MCF 10A (cell line): ENCODE measurements around the gene STXBP1. TPM values are rescaled to one million over a fixed set of nuclear protein-coding genes. Genes with fewer than 3 reads are reported as not detected.
A peak's percentile ranks its signal among the peaks of the same experiment; 100 is the strongest.

Source experiments
- BruUV-seq: library from RNA; stranded (reverse); fragments of 400-500 nt; replicated peaks from 2 replicates; lab custom pipeline; 2021; lab: Mats Ljungman, UMichigan
- CTCF ChIA-PET: fragments of 300-600 bp; sonication (Branson Sonifier 250); formaldehyde crosslinking; extraction: SDS; loops from one replicate; lab custom pipeline; 2021; ENCODE audit warnings: antibody characterized with exemption, inconsistent platforms; lab: Yijun Ruan, JAX
- POLR2A ChIA-PET: fragments of 300-600, 350-650 bp; sonication (Branson Sonifier 250); formaldehyde crosslinking; extraction: SDS; loops from one replicate; lab custom pipeline; 2020; ENCODE audit warnings: antibody characterized with exemption, inconsistent platforms; lab: Yijun Ruan, JAX
- DNase-seq: peaks from one replicate; pipeline ENCODE4 v3.0.0-alpha.2; 2018; ENCODE audit not compliant: unreplicated experiment
- H3K27ac Mint-ChIP-seq: one replicate; pipeline ENCODE4 v1.8.0; 2022; ENCODE audit warnings: mild to moderate bottlenecking, low read depth, mixed read lengths; ENCODE audit not compliant: unreplicated experiment
- H3K27me3 Mint-ChIP-seq: one replicate; pipeline ENCODE4 v1.8.0; 2022; ENCODE audit warnings: mixed read lengths; ENCODE audit not compliant: insufficient read depth, unreplicated experiment
- H3K36me3 Mint-ChIP-seq: one replicate; pipeline ENCODE4 v1.8.0; 2022; ENCODE audit warnings: mild to moderate bottlenecking, moderate library complexity, mixed read lengths; ENCODE audit not compliant: insufficient read depth, unreplicated experiment
- H3K4me1 Mint-ChIP-seq: one replicate; pipeline ENCODE4 v1.8.0; 2022; ENCODE audit warnings: mixed read lengths; ENCODE audit not compliant: insufficient read depth, unreplicated experiment
- H3K4me3 Mint-ChIP-seq: one replicate; pipeline ENCODE4 v1.8.0; 2022; ENCODE audit warnings: mild to moderate bottlenecking, moderate library complexity, mixed read lengths; ENCODE audit not compliant: unreplicated experiment
- H3K9me3 Mint-ChIP-seq: one replicate; pipeline ENCODE4 v1.8.0; 2022; ENCODE audit warnings: mixed read lengths; ENCODE audit not compliant: unreplicated experiment
- CTCF ChIP-seq: fragments of 200-600 bp; IDR thresholded peaks from one replicate; pipeline ENCODE4 v1.8.0; 2022; ENCODE audit warnings: antibody characterized with exemption, mild to moderate bottlenecking; ENCODE audit not compliant: unreplicated experiment
- intact Hi-C: fragments of 100-400 bp; cut with micrococcal nuclease; formaldehyde crosslinking; loops from 2 replicates; pipeline ENCODE4 v1.14.1; 2022
- total RNA-seq: library from RNA; stranded (reverse); gene quantifications from 2 replicates; pipeline ENCODE4 v1.2.3, GENCODE V29; 2022

Gene STXBP1
- total RNA-seq, 1 experiment from 2014 or later = 20.0 TPM

DNA sequence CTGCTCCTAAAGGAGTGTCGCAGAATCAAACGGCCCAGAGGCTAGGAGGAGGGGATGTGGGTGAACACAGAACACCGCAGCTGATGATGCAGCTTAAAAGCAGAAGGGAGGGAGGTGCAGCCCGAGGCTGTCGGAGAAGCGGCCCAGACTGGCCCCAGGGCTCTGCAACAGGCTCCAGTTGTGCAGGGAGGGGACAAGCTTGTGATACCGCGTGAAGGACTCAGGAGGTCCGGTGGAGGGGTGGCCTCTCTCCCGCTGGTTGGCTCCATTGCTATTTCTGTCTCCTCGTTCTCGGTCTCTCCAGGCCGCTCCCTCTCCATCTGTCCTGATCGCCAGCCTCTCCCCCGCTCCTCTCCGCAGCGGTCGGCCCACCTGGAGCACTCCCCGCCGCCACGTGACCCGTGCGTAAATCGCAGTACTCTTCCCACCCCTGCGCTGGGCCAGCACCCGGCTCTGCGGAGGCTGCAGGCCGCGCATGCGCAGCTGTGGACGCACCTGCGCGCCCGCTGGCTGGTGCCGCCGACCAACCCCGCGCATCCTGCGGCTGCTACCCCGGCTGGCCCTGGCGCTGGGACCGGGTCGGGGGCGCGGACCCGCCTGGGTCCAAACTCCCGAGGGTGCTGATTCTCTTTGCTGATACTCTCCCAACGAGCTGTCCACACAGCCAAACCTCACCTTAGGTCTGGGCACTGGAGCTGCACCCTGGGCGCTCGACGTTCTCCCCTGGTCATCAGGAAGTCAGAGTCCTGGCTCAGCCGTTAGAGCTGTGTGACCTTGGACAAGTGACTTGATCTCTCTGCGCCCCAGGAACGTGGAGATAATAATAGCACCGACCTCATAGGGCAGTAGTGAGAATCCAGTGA, 3.7 kb upstream of the STXBP1 start:
- peak; percentile 62 for DNase-seq
- H3K4me3 Mint-ChIP-seq = peak overlapping the region; percentile 72
- no peaks in the 10 kb centered on the region for H3K36me3 Mint-ChIP-seq
- no peak for TF ChIP-seq CTCF
- no peak overlapping the region for H3K27ac Mint-ChIP-seq
- ChIA-PET POLR2A (interaction anchor here (0.7 to 2.2 kb wide), 14 partner anchors 9 to 551 kb away, joined by 3 to 14 read pairs (median 4); partner anchors contain the start of genes CDK9, LRSAM1, PTRH1 and RPL12), CTCF (interaction anchor here (0.6 to 1.9 kb wide), 7 partner anchors 19 to 261 kb away, joined by 3 to 8 read pairs (median 3); partner anchors contain the start of gene TOR2A)
- H3K9me3 Mint-ChIP-seq = no peaks in the 10 kb centered on the region
- no TSS peak for BruUV-seq
- intact Hi-C loops = no loop called here
- H3K27me3 Mint-ChIP-seq = no peaks in the 10 kb centered on the region
- peaks cover 15% of the 10 kb centered on the region for H3K4me1 Mint-ChIP-seq

- DNase-seq = no peak
- Mint-ChIP-seq H3K27me3 (no peaks in the 10 kb centered on the region), H3K36me3 (no peaks in the 10 kb centered on the region), H3K4me1 (peaks cover 21% of the 10 kb centered on the region), H3K9me3 (no peaks in the 10 kb centered on the region), H3K27ac (peak overlapping the region; percentile 64), H3K4me3 (peak overlapping the region; percentile 86)
- intact Hi-C loops = loop anchor here (5.0 kb wide), 1 partner anchor 111 kb away; no protein-coding TSS in a partner anchor
- ChIA-PET CTCF (interaction anchor here (0.6 to 1.5 kb wide), 9 partner anchors 8 to 491 kb away, joined by 3 to 11 read pairs (median 3); partner anchors contain the start of gene CDK9), POLR2A (interaction anchor here (0.5 to 2.0 kb wide), 11 partner anchors 11 to 298 kb away, joined by 3 to 7 read pairs (median 3); partner anchors contain the start of gene CDK9)
- BruUV-seq = no TSS peak
- TF ChIP-seq CTCF = no peak
Observed at GRCh38 chr9:127611603-127611898, 526 bp upstream of the STXBP1 start.

GRCh38 chr9:127612939-127613582, 984 bp downstream of the STXBP1 start:
- Mint-ChIP-seq H3K27me3 (no peaks in the 10 kb centered on the region), H3K27ac (no peak overlapping the region), H3K36me3 (no peaks in the 10 kb centered on the region), H3K9me3 (no peaks in the 10 kb centered on the region), H3K4me1 (peaks cover 16% of the 10 kb centered on the region), H3K4me3 (peak overlapping the region; percentile 86)
- no peak for TF ChIP-seq CTCF
- BruUV-seq = no TSS peak
- POLR2A ChIA-PET = interaction anchor here (0.6 to 2.0 kb wide), 17 partner anchors 12 to 1333 kb away, joined by 3 to 13 read pairs (median 3); partner anchors contain the start of genes CFAP157, EEIG1, NAIF1 and PTRH1
- intact Hi-C loops = loop anchor here (5.0 kb wide), 1 partner anchor 109 kb away; no protein-coding TSS in a partner anchor
- CTCF ChIA-PET = interaction anchor here (0.6 to 0.9 kb wide), 3 partner anchors 28 to 515 kb away, joined by 3 to 6 read pairs (median 3); no protein-coding TSS in a partner anchor
- peak; percentile 56 for DNase-seq
